ENCODE results near the gene DNAJC7.
"Not testable (repeated sequence)": the region's sequence is repeated elsewhere in the genome, so short reads cannot be mapped to it uniquely, and the experiment has no call there.

The DNAJC7 gene

DNA sequence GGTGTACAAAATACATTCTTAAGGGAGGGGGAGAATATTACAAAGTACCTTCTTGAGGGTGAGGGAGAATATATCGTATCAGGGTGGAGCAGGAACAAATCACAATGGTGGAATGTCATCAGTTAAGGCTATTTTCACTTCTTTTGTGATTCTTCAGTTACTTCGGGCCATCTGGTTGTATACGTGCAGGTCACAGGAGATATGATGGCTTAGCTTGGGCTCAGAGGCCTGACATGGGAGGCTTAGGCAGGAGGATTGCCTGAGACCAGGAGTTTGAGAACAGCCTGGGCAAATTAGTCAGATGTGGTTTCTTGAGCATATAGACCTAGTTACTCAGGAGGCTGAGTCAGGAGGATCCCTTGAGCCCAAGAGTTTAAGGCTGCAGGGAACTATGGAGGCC lies 73.7 kb downstream of the DNAJC7 start:
- DNase-seq, result peak; percentile 2

- DNase-seq, result no peak
Observed at GRCh38 chr17:41942626-41943373, 74.4 kb downstream of the DNAJC7 start.

DNA sequence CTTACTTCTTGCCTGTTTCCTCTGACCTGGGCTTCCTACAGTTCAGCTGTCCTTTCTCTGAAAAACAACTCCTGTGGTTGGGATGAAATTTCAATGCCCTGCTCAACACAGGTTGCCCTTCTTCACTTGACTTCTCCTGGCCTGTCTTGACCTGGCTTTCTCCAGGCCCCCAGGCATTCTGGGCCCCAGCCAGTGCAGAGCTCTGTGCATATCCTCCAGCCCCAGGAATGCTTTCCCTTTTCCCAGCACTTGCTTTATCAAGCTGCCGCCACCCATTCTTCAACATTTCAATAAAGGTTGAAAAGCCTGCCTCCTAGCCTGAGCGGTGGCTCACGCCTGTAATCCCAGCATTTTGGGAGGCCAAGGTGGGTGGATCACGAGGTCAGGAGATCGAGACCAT lies 76.1 kb downstream of the DNAJC7 start:
- no peak for DNase-seq

DNA sequence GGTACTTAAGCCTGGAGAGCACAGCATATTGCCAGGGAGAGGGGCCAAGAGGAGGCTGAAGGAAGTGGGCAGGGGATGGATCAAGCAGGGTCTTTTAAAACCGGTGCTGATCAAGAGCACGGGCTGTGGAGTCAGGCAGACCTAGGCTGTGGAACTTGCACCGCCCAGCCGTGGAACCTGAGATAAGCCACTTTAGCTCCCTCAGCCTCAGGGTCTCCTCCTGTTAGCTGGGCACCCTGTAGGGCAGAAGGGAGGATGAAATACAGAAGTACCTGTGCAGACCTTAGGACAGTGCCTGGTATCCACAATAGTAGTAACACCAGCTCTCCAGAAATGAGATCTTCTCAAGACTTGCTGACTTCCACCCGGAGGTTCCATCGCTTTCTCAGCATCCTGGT lies 77.5 kb downstream of the DNAJC7 start:
- DNase-seq, result peak; percentile 39

DNA sequence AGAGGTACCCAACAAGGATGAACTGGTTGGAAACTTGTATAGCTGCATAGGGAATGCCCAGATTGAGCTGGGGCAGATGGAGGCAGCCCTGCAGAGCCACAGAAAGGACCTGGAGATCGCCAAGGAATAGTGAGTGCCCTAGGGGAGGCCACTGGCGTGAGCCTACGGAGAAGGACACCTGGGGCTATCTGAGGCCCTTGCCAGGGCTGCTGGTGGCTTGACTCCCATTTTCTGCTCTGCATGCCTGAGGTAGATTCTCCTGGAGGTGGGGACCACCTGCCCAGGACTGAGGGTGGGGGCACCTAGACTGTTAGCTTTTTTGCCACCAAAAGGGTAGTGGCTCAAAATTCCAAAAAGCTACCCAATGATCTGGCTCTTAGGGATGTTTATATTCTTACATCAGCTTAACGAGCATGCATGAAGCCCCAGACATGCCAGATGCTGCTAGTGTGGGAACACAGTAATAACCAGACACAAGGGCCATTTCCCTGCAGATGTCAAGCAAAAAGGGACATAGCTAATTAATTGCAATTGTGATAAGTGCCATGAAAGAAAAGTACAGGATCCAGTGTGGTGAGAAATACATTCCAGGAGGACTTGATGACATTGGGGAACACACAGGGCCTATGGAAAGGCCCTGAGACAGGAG lies 78.1 kb downstream of the DNAJC7 start:
- no peak for DNase-seq

- peak; percentile 97 for DNase-seq
Observed at GRCh38 chr17:41937970-41938954, 79.0 kb downstream of the DNAJC7 start.

DNA sequence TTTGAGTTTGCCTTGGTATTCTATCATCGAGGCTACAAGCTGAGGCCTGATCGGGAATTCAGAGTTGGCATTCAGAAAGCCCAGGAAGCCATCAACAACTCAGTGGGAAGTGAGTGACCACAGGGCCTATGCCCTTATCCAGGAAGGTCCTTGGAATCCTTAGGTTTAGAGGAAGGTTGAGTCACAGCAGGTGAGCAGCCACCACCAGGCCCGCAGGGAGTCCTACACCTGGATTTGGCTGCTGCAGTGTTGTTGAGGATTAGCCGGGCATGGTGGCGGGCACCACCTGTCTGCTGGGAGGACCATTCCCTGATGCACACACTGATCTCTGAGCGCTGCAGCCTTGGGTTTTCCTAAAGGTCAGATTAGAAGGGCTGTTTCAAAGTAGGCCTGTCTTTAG lies 81.6 kb downstream of the DNAJC7 start:
- DNase-seq, result no peak

DNA sequence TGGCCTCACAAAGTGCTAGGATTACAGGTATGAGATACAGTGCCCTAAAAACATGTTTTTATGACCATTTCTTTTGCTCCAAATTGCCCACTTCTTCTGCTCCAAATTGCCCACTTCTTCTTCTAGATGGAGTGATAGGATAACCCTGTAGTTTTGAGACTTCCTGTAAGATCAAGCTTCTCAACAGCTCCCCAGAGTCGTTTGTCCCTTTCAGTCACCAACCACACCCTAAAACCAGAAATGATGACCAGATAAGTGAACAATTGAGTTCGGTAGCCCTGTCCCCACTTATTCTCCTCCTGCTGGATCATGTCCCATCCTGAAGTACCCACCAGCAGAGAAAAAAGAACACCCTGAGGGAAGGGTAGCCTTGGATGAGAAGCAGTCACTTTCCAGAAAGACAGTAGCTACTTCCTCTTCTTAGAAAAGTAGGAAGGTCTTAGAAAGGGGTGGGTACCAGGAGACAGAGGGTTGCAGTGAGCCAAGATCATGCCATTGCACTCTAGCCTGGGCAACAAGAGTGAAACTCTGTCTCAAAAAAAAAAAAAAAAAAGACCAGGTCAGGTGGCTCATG lies 84.3 kb downstream of the DNAJC7 start:
- peak; percentile 81 for DNase-seq

- DNase-seq, result not testable (repeated sequence)
Observed at GRCh38 chr17:41931715-41932114, 85.5 kb downstream of the DNAJC7 start.

DNA sequence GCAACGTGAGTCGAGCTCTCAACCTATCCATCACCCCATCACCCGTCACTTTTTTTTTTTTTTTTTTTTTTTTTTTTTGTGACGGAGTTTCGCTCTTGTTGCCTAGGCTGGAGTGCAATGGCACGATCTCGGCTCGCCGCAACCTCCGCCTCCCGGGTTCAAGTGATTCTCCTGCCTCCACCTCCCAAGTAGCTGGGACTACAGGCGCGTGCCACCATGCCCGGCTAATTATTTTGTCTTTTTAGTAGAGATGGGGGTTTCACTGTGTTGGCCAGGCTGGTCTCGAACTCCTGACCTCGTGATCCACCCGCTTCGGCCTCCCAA lies 86.4 kb downstream of the DNAJC7 start:
- not testable (repeated sequence) for DNase-seq

DNA sequence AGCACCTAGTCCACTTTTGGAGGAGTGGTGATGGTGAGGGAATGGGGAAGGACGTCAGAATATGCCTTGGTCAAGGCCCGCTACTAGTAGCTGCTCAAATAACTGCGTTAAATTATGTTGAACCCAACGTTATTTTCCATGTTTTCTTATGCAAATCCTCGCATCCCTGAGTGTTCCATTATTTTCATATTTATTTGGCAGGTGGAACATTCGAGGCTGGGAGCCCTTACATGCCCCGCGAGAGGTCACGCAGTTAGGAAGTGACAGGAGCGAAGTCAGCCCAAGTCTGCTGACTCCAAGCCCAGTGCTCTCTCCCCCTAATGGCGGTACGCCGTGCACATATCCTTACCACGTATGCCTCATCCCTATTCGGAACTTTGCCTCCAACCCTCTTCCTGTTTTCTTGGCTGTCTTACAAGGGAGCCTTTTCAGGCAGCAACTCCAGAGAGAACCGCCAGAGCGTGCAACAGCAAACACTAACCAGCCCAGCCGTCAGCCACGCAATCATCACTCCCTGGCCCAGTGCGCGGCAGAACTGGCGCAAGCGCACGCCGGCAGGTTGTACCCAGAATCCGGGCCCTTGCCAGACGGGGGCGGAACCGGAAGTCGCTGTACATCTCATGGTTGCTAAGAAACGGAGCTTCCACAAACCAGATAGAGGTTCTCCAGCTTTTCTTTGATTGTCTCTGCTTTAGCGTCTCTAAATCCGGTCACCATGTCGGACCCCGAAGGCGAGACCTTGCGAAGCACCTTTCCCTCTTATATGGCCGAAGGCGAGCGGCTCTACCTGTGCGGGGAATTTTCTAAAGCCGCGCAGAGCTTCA lies 87.0 kb downstream of the DNAJC7 start, which contains the start of gene ODAD4:
Gene ODAD4, plus strand, starts transcription at position 609 of the 824 bp plus-strand sequence. Its CDS starts 107 bp downstream, at position 716.
- peak; percentile 99 for DNase-seq

DNA sequence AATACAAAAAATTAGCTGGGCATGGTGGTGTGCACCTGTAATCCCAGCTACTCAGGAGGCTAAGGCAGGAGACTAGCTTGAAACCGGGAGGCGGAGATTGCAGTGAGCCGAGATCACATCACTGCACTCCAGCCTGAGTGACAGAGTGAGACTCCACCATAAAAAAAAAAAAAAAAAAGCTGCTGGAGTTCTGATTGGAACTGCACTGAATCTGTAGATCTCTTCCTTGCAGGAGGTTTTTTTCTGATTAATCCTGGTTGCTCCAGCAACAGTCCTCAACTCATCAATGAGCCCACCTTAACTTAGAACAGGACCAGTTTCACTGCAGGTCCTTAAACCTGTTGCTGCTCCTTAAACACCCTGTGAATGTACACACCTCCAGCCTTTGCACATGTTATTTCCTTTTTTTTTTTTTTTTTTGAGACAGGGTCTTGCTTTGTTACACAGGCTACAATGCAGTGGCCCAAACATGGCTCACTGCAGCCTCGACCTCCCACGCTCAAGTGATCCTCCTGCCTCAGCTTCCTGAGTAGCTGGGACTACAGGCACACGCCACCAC lies 88.5 kb downstream of the DNAJC7 start:
- DNase-seq, result no peak
